HG03095 (cell line): ENCODE data around the gene TTYH1.
A peak's percentile ranks its signal among the peaks of the same experiment; 100 is the strongest.
"Not testable (repeated sequence)": the region's sequence is repeated elsewhere in the genome, so short reads cannot be mapped to it uniquely, and the experiment has no call there.

ENCODE experiments used
- ATAC-seq: cut with Tn5 transposase; IDR thresholded peaks from one replicate; pipeline ENCODE4 v1.9.1; 2021; ENCODE audit warnings: moderate library complexity; ENCODE audit not compliant: unreplicated experiment

The TTYH1 gene

GRCh38 chr19:54436628-54437252, 21.5 kb downstream of the TTYH1 start:
- no peak for ATAC-seq

- ATAC-seq: no peak
These were observed 24.0 kb downstream of the TTYH1 start for GRCh38 chr19:54439174-54439851.

- no peak for ATAC-seq
These were observed 25.4 kb downstream of the TTYH1 start for GRCh38 chr19:54440641-54441040.

GRCh38 chr19:54444737-54445136, 29.5 kb downstream of the TTYH1 start:
- ATAC-seq: no peak

- not testable (repeated sequence) for ATAC-seq
These were observed 31.1 kb downstream of the TTYH1 start for GRCh38 chr19:54446349-54446748.

- ATAC-seq: no peak
These were observed 32.9 kb downstream of the TTYH1 start for GRCh38 chr19:54448040-54448773.

GRCh38 chr19:54448774-54449700, 33.8 kb downstream of the TTYH1 start, which contains the start of gene LENG8:
LENG8 (plus strand) TSS chr19:54449199; CDS start chr19:54451345, 2,146 bp downstream.
- peak; percentile 81 for ATAC-seq

- no peak for ATAC-seq
These were observed 34.4 kb downstream of the TTYH1 start for GRCh38 chr19:54449701-54450069.

GRCh38 chr19:54451331-54451871, 36.1 kb downstream of the TTYH1 start:
- no peak for ATAC-seq

GRCh38 chr19:54451997-54452396, 36.7 kb downstream of the TTYH1 start:
- ATAC-seq: no peak

- no peak for ATAC-seq
These were observed 37.4 kb downstream of the TTYH1 start for GRCh38 chr19:54452626-54453025.

- ATAC-seq: no peak
These were observed 38.9 kb downstream of the TTYH1 start for GRCh38 chr19:54453921-54454780.

GRCh38 chr19:54454781-54455675, 39.8 kb downstream of the TTYH1 start:
- no peak for ATAC-seq

GRCh38 chr19:54455786-54456422, 40.6 kb downstream of the TTYH1 start:
- ATAC-seq: no peak

GRCh38 chr19:54456423-54457373, 41.4 kb downstream of the TTYH1 start:
- ATAC-seq: no peak

- no peak for ATAC-seq
These were observed 42.7 kb downstream of the TTYH1 start for GRCh38 chr19:54457773-54458647.
